PC-9 (cell line): ENCODE data around the gene CCDC92.

ENCODE experiments used
- EZH2 ChIP-seq: fragments of 200-600 bp; sonication (generic); IDR thresholded peaks from 2 replicates; pipeline ENCODE4 v1.8.0; 2017; ENCODE audit warnings: antibody characterized with exemption, low read depth
- TF ChIP-seq, protein P1 (sequence below): fragments of 200-600 bp; sonication (generic); conservative IDR thresholded peaks from 2 replicates; pipeline ENCODE4 v1.6.1; 2017; ENCODE audit warnings: mixed run types, antibody characterized with exemption, mild to moderate bottlenecking, moderate library complexity

DNA sequence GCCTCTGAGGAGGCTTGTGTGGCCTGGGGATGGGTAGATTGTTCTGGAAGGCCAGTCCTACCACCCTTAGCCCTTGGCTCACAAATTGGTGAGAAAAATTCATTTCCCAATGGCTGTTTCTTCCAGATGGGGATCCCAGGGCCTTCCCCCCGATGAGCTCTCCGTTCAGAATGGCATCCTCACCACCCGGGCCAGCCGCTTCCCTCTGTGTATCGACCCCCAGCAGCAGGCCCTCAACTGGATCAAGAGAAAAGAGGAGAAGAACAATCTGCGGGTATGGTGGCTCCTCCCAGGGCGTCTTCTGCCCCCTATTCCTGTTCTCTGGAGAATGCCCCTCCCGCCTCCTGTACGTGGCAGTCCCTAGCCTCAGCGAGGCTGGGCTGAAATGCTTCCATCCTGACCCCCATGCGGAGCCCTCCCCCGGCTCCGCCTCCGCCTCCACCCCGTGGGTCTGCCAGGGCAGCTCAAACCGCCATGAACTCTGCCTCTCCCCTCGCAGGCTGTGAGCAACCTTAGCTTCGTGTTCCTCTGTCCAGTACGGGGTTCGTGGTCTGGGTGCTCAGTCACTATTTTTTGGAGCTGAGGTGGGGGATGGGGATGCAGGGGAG lies 57.8 kb downstream of the CCDC92 start:
- TF ChIP-seq, protein P1, sequence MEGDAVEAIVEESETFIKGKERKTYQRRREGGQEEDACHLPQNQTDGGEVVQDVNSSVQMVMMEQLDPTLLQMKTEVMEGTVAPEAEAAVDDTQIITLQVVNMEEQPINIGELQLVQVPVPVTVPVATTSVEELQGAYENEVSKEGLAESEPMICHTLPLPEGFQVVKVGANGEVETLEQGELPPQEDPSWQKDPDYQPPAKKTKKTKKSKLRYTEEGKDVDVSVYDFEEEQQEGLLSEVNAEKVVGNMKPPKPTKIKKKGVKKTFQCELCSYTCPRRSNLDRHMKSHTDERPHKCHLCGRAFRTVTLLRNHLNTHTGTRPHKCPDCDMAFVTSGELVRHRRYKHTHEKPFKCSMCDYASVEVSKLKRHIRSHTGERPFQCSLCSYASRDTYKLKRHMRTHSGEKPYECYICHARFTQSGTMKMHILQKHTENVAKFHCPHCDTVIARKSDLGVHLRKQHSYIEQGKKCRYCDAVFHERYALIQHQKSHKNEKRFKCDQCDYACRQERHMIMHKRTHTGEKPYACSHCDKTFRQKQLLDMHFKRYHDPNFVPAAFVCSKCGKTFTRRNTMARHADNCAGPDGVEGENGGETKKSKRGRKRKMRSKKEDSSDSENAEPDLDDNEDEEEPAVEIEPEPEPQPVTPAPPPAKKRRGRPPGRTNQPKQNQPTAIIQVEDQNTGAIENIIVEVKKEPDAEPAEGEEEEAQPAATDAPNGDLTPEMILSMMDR = no peak
- TF ChIP-seq EZH2 = no peak
